HT-29 (cell line): ENCODE results near the gene GABRR3. TPM values are rescaled to one million over a fixed set of nuclear protein-coding genes. Genes with fewer than 3 reads are reported as not detected.

ENCODE experiments used
- DNase-seq: peaks from one replicate; pipeline ENCODE4 v3.0.0-alpha.2; 2015; ENCODE audit warnings: low spot score
- total RNA-seq: library from RNA; depleted of rRNA; stranded (reverse); fragments of >200 nt; shearing (Covaris generic); gene quantifications from 2 replicates; pipeline ENCODE4 v1.2.3, GENCODE V29; 2014; rRNA removed

Gene GABRR3
- not detected in 2 replicates for total RNA-seq

DNA sequence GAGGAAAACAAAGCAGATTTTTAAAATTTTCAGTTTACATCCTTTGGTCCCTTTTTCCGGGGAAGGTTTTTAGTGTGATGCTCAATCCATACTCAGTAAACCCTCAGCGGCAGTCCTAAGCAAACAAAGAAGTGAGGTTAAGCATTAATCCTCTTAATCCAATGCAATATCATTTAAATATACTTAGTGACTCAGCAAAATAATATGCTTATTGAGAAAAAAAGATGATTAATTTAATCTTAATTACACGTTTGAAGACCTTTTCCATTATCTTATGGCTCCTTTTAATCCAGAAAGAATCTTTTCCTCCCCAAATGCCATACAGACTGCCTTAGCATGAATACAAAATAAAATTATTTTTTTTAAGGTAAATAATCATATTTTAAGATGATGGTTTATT is at the start of gene GABRR3:
Gene GABRR3, minus strand, starts transcription at position 108 of the 400 bp plus-strand sequence. CDS start 328 bp downstream, outside the sequence.
- no peak for DNase-seq

GRCh38 chr3:98073486-98073885 is 38.4 kb upstream of the GABRR3 start:
- DNase-seq: no peak

GRCh38 chr3:98070840-98071239 is 35.7 kb upstream of the GABRR3 start:
- no peak for DNase-seq

DNA sequence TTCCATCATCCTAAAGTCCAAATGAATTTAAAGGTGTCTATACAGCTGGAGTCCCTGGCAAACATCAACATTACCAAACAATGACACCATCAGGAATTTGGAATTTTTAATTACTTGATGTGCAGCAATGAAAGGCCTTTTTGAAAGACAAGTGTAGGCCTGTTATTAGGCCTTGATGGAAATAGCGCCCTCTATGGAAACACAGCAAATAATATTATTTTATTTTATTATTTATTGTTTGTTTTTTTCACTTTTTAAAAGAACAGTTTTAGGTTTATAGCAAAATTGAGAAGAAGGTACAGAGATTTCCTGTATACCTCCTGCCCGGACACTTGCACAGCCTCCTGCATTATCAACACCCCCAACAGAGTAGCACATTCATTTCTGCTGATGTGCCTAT is 33.7 kb upstream of the GABRR3 start:
- no peak for DNase-seq

- no peak for DNase-seq
Measured at GRCh38 chr3:98058244-98058960, 23.3 kb upstream of the GABRR3 start.

GRCh38 chr3:98057631-98058030 is 22.5 kb upstream of the GABRR3 start:
- no peak for DNase-seq

GRCh38 chr3:98056035-98056434 is 20.9 kb upstream of the GABRR3 start:
- DNase-seq: no peak

DNA sequence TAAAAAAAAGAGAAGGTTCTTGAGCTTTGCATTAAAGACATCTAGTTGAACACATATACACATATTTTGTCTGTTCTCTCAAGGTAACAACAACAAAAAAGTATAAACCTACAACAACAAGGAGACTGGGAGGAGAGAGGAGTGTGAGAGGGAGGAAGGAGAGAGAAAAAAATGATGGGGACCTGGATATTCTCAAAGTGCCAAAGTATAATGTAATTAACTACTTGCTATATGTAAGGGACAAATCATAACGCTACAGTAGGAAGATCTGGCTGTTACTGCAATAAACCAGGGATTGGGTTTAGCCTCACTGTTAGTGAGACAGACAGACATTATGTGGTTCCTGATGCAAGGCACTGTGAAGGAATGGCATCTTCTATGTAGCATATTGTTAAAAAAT is 14.2 kb upstream of the GABRR3 start:
- DNase-seq: no peak

- no peak for DNase-seq
Measured at GRCh38 chr3:98048586-98048985, 13.5 kb upstream of the GABRR3 start.

DNA sequence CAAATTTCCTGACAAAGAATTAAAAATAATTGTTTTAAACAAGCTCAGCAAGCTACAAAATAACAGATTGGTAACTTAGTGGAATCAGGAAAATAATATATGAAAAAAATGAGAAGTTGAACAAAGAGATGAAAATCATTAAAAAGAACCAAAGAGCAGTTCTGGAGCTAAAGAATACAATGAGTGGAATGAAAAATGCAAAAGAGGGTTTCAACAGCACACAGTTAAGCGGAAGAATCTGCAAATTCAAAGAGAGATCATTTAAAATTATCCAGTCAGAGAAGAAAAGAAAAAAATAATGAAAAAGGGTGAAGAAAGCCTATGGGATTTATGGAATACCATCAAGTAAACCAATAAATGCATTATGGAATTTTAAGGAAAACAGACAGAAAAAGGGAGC is 6.2 kb upstream of the GABRR3 start:
- DNase-seq: no peak

DNA sequence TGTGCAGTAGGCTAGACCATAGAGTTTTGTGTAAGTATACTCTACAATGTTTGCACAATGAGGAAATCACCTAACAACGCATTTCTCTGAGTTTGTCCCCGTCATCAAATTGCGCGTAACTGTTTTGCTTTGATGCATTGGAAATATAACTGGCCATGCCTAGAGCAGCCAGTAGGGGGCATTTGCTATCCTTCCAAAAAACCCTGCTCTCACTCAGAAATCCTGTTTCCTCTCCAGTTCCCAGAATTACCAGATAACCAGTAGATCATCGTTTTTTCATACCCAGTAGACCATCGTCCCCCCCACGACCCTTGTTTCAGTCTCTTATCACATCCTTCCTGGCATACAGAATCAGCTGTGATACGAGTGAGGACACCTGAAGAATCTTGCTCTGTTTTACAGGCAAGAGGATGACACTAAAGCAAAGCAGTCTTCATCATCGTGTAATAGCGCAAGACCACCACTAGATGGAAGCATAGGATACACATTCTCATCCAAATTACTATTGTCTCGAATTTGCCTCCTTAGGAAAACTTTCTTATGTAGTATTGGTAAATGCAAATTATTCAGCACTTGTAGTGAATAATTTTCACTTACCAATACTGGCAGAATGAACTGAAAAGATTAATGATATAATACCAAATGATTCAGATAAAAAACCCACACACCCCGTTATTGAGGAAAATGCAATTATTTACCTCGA is 4.4 kb upstream of the GABRR3 start:
- peak; percentile 96 for DNase-seq

- DNase-seq: no peak
Measured at GRCh38 chr3:98038876-98039275, 3.8 kb upstream of the GABRR3 start.

GRCh38 chr3:98038286-98038685 is 3.2 kb upstream of the GABRR3 start:
- DNase-seq: no peak

DNA sequence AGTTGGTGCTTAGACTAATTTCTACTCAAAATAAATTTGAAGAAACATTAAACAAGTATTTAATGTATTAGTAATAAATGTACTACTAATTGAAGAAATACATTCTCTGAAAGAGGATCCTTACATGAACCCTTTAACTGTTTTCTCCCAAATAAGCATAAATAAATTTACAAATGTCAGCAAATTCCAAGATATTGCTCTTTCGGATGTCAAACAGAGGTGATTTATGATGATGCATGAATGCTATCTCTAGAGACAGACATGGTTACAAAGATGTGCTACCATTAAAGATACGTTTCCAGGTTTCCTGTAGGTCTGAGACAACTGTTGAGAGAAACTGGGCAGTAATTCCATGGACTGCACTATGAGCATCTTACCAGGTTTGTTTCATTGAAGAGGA is 629 bp downstream of the GABRR3 start:
- no peak for DNase-seq

DNA sequence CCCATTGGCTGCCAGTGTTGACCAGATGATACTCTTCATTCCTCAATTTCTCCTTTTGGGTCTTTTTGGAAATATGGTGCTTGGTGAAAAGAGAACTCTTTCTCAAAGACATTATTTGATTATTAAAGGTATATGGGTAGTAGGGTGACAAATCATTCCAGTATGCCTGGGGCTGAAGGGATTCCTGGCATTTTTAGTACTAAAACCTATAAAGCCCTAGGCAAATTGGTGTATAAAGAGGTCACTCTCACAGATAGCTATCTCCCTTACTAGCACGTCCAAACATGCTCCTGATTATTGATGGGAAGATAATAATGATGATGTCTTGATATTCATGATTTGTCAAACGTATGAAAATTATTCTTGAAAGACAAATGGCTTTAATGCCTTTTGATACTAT is 1.1 kb downstream of the GABRR3 start:
- no peak for DNase-seq

GRCh38 chr3:98032904-98033303 is 2.2 kb downstream of the GABRR3 start:
- DNase-seq: no peak

DNA sequence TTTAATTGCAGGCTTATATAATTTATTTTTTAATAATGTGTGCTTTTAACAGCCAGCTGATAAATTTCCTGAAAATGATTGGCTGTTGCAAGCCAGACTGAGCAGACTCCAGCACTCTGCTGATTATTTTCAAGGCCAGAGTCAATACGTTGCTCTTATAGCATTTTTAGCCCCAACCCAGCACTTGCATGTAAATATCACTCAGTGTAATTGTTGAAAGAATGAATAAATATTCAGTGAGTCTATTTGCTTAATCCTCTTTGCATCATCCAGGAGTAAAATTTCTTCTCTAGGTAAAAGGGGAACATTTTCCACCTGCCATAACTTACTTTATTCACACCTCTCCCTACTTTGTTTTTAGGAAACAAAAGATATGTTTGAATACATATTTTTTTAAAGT is 2.9 kb downstream of the GABRR3 start:
- no peak for DNase-seq

DNA sequence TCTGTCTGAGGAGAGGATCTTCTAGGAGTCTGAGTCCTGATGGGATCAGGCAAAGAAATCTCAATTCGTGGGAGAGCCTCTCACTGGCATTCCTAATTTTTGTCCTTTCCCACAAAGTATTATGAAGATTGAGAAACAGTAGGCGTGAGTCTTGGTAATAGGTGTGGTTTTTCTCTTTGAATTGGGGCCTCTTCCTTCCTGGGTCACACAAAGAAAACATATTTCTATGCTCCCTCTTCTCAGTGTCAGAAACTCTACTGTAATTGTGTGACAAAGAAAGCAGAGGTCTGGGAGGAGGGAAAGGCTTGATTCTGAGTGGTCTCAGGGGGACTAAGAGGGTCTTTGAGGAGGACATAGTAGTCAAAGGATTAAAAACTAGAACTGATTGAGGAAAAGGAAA is 6.0 kb downstream of the GABRR3 start:
- no peak for DNase-seq

DNA sequence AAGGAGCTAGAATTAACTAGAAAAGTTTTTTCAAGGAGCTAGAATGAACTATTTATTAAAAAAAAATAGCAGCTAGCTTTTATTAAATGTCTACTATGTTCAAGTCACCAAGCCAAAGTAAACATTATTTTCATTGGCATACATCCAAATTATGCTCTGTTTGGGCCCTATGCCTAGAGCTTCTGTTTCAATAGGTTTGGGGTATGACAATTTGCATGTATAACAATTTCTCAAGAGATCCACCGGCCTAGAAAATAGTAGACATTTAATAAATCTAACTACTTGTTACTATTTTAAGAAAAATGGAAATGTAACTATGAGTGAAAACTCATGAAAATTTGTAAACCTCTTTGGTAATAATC is 8.0 kb downstream of the GABRR3 start:
- DNase-seq: no peak

DNA sequence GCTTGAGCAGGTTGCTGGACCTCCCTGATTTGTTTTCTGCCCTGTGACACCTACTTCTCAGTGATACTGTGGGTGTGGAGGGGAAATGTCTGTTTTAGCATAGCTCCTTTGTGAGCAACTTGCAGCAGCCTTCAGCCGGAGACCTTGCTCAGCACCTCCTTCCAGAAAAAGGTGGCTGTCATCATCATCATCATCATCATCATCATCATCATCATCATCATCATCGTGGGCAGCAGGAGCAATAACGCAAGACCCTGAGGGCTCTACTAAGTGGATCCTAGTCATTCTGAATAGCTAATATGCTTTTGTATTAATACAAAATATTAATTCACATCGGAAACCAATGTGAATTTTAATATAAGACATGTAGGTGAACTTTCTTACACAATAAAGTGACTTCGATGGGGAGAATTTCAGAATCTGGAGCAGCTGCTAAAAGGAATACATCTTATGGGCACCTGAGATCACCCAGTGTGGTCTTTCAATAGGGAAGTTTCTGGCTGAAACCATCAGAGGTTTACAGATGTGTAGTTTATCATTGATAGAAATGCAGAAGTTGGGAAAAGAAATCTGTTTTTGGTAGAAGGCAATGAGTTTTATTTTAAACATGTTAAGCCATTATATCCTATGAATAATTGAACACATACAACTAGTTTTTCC is 8.6 kb downstream of the GABRR3 start:
- no peak for DNase-seq

DNA sequence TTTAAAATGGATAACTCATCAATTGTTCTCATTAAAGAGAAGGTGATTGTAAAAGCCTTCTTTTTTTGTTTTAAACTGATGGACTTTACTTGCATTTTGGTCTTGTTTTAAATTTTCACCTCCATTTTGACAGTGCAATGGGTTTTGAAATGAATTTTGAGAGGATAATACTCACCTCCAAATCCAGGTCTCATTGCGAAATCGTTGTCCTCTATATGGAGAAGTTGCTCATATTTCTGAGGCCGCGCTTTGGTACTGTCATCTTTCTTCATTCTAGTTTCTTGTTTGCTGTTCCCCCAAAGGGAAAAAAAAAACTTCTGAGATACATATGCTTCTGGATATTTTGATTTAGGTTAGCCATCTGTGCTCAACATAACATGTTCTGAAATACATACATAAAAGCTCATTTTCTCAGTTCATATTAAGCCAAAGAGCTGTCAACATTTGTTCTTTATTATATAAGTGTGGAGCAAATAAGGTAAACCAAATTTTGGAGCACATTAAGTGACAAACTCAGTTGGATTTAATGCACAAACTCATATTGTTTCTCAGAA is 9.6 kb downstream of the GABRR3 start:
- DNase-seq: no peak

DNA sequence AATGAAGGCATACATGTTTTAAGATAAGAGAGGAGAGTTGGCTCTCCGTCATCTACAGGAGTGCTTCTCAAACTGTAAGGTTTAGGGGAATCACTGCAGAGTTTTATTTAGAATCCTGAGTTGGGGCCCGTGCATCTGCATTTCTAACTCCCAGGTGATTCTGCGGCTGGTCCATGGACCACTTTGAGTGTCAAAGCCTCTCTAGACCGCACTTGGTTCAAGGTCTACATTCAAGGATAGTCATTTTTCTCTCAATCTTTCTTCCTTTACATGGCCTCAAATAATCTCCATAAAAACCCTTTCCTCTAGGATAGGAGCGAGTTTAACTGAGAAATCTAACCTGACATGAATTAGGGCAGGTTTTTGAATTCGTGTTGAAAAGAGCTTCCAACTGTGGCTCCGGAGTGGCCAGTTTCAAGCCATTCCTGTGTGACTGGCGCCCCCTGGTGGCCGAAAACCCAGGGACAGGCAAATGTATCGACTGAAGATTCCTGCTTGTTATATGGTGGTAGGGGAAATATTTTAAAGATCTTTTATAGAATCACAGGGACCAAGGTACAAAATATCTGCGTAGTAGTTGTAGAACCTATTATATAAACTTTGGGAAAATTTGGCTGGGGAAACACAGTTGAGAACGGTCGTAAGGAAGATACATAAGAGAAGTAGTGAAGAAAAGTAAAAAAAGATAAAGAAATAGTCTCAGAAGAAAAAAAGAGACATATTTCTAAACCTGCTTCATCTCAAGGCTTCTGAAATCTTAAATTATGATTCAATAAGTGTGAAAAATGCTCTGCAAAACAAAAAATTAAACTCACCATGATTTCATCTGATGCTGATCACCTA is 11.9 kb downstream of the GABRR3 start:
- DNase-seq: peak; percentile 95
